Transverse colon (tissue), 3 donors: ENCODE measurements around the gene SLC24A3.

Source experiments
- POLR2A ChIP-seq: fragments of 450-650 bp; IDR thresholded peaks from one replicate; pipeline ENCODE4 v1.6.1; 2016; ENCODE audit warnings: antibody characterized with exemption, mild to moderate bottlenecking, moderate library complexity
- TF ChIP-seq, protein P1 (sequence below), 5 experiments: fragments of 200-600 bp in 3 of 5; fragments of 450-650 bp in 2 of 5; sonication (generic) in 3 of 5; IDR thresholded peaks; 1 replicate in 2 of 5; 2 replicates in 3 of 5; pipeline ENCODE4 v1.5.1; 2016 to 2017; ENCODE audit warnings: antibody characterized with exemption in 5 of 5, inconsistent platforms in 3 of 5, mild to moderate bottlenecking in 2 of 5, moderate library complexity in 1 of 5

- TF ChIP-seq, protein P1, sequence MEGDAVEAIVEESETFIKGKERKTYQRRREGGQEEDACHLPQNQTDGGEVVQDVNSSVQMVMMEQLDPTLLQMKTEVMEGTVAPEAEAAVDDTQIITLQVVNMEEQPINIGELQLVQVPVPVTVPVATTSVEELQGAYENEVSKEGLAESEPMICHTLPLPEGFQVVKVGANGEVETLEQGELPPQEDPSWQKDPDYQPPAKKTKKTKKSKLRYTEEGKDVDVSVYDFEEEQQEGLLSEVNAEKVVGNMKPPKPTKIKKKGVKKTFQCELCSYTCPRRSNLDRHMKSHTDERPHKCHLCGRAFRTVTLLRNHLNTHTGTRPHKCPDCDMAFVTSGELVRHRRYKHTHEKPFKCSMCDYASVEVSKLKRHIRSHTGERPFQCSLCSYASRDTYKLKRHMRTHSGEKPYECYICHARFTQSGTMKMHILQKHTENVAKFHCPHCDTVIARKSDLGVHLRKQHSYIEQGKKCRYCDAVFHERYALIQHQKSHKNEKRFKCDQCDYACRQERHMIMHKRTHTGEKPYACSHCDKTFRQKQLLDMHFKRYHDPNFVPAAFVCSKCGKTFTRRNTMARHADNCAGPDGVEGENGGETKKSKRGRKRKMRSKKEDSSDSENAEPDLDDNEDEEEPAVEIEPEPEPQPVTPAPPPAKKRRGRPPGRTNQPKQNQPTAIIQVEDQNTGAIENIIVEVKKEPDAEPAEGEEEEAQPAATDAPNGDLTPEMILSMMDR (IDR thresholded peaks at IDR 0.05) = no peak
- no peak for TF ChIP-seq POLR2A
Measured at GRCh38 chr20:19338960-19339359, 126.5 kb downstream of the SLC24A3 start.
